GM12872 (cell line): ENCODE data around the gene PPL.

Experiments used
- CTCF ChIP-seq: IDR thresholded peaks from 3 replicates; pipeline ENCODE4 v1.5.1; 2011; ENCODE audit warnings: low read depth, mild to moderate bottlenecking, low read length, moderate library complexity; ENCODE audit not compliant: insufficient read depth

PPL gene

GRCh38 chr16:4904942-4905615 lies 31.9 kb downstream of the PPL start:
- TF ChIP-seq CTCF = no peak

GRCh38 chr16:4904108-4904941 lies 32.6 kb downstream of the PPL start:
- TF ChIP-seq CTCF = no peak

- no peak for TF ChIP-seq CTCF
These were observed 34.9 kb downstream of the PPL start for GRCh38 chr16:4902038-4902437.

- no peak for TF ChIP-seq CTCF
These were observed 36.2 kb downstream of the PPL start for GRCh38 chr16:4900750-4901149.

GRCh38 chr16:4900036-4900435 lies 36.9 kb downstream of the PPL start:
- no peak for TF ChIP-seq CTCF

- TF ChIP-seq CTCF = no peak
These were observed 37.5 kb downstream of the PPL start for GRCh38 chr16:4899474-4899846.

- TF ChIP-seq CTCF = no peak
These were observed 38.0 kb downstream of the PPL start for GRCh38 chr16:4898811-4899473.
